D341Med (cell line): ENCODE data around the gene PCDH9.

ENCODE experiments used
- DNase-seq: peaks from one replicate; pipeline ENCODE4 v3.0.0; 2012; ENCODE audit warnings: low spot score

Gene PCDH9

DNA sequence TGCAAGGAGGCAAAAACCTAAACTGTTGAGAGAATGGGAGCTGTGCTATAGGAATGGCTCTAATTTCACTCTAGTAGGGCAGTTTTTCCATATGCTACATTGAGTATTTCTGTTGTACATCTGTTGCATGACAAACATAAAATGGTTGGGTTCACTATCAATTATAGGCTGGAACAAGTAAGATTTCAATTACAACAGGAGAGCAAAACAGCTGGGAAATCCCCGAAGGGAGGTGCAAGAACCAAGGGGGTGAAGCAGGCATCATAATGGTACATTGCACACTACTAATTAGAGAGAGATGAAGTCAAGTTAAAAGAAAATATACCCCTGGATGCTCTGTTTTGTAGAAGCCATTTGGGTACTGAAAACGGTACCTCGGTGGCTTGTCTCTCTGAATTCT is 389.5 kb downstream of the PCDH9 start:
- DNase-seq = no peak

DNA sequence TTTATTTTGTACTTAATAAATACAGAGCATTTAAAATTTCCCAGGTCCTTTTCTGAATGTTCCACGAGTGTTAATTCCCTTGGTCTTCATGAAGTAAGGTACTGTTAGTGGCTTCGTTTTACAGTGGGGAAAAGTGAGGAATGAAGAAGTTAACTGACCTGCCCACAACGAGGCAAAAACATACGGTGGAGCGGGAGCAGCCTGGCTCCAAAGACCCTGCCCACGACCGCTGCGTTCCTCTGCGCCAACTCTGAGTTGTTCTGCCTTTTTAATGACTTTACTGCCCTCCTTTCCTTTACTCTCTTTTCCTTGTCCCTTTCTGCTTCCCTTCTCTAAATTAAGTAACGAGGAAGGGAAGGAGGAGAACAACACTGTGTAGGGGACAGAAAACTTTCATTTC is 392.9 kb downstream of the PCDH9 start:
- DNase-seq = no peak

DNA sequence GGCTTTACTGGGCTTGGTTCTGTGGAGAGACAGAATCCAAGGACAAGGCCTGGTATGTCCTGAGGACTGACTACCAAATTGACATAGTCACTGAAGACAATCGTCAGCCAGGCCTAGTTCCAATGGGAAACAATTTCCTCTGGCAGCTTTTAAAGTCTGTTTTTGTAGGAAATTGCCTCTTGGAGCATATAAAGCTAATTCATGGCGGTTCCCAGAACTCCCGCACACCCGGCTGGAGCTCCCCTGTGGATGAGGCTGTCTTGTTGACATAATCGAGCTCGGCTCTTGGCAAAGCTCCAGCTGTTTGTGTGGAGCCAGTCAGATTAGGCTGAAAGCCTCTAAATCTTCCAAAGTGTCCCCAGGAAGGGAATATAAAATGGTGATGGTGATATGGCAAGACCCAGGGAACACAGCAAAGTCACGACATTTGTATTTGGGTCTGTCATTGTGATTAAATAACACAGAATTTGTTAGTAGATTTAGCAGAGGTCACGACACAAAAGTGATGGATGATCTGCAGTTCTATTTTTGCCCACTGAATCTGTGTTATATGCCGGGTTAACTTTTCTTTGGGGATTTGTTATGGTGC is 395.0 kb downstream of the PCDH9 start:
- DNase-seq = peak; percentile 77

DNA sequence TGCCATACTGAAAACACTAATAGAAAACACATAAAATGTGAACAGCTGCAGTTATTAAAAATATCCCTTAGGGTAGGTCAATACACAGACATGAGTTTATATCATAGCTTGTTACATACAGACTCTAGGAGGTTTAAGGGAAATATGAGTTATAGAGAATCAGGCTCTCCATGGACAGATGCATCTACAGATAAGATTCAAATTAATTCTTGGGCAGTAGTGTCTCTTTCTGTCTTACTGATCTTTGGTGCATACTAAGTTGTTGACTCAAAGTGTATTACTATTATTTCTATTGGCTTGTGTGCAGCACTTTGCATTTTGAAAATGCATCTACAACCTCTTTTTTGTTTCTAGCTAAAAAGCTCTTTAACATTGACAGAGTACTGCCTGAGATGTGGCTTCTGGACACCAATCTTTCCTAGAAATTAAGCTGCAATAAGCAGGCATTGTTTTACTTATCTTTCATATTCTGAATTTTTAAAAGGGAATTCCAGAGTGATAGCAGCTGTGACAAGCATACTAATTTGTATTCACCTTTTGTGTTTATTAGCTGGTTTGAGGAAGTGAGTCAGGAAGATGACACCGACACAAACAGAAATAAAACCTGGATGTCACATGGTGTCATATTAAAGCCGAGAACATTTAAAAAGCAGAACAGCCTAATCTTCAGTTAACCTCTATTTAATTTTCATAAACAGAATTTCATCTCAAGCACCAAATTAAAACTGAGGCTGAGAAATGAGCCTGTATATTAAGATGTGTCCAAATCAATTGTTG is 399.0 kb downstream of the PCDH9 start:
- DNase-seq = no peak

DNA sequence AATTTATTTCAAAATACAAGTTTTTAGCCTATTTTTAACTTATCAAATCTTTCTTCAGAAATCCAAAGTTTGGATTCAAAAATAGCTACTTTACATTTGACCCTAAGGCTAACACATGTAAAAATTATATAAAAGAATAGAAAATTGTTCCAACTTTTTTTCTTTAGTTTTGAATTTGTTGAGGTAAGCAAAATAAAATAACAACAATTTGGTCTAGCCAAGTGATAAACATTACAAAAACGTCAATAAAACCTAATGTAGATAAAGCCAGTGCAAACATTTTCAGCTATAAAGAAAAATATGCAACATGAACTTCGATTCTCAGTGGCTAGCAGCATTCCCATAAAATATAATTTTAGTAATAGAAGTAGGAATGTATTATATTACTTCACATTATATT is 400.3 kb downstream of the PCDH9 start:
- DNase-seq = no peak

DNA sequence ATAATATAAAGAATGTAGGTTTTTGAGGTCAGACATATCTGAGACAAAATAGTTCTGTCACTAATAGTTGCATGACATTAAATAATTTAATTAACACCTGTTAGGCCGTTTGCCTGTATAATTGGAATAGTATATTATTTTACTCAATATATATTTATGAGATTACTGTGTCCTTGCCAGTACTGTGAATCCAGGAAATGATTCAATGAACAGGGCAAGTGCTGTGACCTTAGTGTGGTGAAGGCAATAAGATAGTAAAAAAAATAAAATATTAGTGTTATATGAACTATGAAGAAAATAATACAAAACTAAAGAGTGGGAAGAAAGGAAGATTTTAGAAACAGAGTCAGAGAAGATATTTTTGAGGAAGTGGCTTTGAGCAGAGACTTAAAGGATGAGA is 403.7 kb downstream of the PCDH9 start:
- no peak for DNase-seq

DNA sequence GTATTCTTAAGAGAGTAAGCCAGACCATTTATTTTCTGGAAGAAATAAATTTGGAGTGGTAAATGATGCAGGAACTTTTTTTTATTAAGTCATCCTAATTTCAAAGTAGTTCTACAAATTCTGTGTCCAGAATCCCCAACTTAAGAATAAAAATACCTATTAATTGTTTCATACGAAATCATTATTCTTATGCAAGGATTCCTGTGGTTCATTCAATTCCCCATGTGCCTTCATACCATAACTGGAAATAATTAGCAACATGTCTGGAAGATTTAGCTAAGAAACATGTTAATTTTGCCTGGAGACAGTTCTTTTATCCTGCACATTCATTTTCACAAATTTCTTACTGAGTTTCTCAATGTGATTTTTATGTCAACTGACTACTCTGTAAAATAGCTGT is 408.6 kb downstream of the PCDH9 start:
- DNase-seq = no peak

DNA sequence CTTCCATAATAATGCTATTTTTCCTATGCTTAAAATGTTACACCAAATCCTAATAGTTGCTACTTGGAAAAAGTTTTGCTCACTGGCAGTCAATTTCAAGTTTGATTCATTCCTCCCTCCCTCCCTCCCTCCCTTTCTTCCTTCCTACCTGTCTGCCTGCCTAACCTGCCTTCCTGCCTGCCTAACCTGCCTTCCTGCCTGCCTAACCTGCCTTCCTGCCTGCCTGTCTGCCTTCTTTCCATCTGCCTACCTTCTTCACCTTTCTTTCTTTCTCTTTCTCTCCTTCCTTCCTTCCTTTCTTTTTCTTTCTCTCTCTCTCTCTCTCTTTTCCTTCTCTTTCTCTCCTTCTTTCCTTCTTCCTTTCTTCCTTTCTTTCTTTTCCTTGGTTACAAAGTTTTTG is 418.7 kb downstream of the PCDH9 start:
- DNase-seq = no peak

DNA sequence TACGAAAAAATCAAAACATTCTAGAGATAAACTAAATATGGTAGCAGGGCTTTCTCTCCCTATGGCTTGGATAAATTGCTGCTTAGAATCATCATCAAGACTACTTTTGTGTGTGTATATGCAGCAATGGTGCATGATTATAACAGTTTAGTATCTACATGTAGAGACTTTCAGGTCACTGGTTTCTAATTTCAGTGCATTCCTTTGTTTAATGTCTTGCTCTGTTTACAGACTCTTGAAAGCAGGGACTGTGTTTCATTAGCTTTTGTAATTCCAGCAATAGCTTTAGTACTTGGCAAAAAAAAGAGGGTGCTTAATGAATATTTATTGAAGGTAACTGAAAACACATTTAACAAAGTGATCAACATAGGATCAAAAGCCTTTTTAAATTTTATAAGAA is 420.7 kb downstream of the PCDH9 start:
- no peak for DNase-seq

DNA sequence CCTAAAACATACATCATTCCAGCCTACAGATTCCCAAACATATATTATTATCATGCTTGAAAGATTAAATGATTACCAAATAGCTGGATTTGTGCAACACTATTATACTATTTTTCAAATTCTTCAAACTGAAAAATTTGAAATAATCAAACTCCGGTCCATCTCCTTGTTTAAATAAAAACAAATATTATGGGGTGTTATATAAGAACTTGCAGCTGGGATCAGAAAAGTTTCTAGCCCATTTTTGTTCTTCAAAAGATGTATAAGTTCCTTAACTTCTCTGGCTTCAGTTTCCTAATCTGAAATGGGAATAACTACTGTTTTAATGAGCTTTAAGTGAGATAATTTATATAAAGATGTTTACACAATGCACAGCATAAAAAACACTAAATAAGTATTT is 422.9 kb downstream of the PCDH9 start:
- DNase-seq = no peak

DNA sequence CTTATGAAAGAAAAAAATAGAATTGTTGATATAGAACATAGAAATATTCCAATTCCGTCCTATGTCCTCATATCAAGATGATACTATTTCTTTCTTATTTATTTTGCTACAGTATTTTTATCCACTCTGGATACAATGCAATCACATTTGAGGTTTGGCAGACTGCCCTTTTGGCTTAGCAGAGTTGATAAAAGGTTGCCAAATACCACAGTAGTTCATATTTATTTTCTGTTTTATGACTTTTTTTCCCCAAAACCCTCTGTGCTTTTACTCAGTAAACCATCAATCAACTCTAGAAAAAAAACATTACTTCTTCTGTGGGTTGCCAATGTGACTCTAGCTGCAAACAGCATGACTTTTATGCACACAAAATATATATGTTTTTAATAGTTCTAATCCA is 424.5 kb downstream of the PCDH9 start:
- DNase-seq = no peak

DNA sequence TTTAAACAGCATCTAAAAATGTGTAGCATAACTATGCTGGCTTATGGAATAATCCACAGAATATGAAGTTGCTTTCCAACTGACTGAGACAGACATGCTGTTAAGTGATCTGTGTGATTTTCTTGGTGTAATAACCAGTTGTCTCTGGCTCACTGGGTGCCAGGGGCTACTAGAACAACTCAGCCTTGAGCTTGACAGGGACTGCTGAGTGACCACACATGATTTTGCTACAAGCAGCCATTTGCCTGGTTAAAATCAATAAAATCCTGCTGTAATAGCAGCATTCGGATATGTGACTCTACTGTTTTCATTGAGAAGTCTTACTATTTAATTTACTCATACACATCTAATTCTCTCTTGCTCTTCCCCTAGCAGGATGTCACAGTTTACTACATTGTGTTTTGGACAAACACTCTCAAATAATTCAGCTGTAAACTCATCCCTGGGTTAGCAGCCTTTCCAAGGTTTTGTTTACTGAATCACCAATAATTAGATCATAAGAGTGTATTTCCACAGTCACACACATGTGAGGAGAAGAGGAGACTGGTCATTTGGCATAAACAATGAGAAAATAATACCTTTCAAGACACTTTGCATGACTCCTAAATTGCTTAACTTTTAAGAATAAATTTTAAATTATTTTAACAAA is 426.2 kb downstream of the PCDH9 start:
- DNase-seq = no peak

DNA sequence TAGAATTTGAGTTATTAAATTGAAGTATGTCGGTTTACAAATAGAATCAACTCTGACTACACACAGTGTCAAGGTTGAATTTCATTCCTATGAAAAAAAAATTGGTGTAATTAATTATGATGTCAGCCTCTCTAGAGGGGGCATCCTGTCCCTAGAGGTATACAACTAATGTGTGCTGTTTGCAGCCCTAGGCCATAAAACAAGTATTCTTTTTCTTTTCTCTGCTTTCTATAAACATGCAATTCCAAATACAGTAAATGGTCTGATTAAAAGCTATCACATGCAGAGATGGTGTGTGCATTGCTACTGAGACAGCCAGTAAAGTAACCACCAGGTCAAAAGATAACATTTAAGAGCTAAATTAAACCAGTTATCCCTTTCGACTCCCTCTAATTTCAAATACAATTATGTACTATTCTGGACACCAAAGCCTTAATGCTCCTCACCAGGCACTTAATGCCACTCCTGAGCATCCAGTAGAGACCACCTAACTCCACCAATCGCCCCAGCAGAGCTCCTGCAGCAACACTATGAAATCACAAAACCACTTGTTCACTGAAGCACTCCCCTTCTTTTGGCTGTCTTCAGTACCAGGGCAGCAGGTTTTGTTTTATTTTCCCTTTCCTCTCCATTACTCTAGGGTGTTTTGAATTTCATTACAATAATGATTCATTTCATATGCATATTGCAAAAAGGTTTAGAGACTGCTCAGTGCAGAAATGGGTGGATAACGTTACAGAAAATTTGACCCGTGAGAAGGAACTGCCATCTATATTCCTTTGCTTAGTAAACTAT is 426.9 kb downstream of the PCDH9 start:
- DNase-seq = no peak

DNA sequence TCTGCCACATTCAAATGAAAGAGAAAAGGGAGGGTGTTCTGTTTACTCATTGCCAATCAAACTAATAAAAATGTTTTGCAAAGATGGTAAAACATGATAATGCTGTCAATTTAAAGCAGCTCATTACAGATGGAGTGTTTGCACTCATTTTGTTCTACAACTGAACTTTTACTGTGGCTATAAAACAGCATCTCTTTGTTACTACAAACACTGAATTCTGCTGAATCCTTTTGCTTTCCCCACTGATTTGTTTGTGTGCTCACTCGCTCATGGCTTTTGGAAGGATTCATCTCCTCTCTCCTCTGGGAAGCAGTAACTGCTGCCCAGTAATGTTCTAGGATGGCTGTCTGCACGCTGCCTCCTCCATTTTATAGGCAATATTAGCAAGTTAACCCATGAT is 434.5 kb downstream of the PCDH9 start:
- no peak for DNase-seq

DNA sequence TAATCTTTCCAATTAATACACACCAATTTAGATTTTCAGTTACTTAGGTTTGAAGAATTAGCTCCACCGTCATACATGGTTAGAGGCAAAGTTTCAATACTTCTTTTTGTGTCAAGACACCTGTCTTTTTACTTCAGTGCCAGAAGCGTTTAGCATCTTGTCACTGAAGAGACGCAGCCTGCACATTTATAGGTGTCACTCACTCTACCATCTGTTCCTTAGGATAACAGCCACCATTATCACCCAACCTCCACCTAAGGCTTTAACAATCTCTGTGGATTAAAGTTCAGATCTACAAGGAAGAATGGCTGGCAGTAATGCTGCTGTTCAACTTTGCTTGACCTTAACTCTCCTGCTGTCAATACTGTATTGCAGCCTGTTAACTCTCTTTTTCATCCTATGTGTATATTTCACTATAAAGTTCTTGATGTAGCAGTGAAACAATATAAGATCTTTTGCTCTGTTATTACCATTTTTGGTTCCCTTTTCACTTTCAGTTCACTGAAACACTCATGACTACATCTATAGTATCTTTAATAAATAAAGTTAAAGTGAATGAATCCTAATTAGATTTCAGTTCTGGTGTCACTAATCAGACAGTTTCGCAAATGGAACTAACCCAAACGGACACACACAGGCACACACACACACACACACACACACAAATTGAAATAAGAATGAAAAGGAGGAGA is 435.6 kb downstream of the PCDH9 start:
- DNase-seq = peak; percentile 52

DNA sequence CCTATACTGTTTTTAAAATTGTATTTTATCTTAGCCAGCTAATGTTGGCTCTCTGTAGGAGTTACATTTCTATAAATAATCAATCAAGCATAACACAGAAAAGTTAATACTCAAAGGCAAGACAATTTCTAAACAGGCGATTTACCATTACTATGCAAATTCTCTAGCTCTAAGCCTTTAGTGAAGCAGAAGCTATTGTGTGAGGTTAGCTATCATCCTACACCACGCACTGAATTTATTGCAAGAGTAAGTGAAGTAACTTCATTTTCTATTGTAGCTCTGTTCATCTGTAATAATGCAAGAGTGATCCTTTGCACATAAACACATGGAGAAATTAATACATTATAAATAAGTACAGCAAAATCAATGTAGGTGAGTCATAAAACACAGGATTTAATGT is 439.3 kb downstream of the PCDH9 start:
- no peak for DNase-seq

DNA sequence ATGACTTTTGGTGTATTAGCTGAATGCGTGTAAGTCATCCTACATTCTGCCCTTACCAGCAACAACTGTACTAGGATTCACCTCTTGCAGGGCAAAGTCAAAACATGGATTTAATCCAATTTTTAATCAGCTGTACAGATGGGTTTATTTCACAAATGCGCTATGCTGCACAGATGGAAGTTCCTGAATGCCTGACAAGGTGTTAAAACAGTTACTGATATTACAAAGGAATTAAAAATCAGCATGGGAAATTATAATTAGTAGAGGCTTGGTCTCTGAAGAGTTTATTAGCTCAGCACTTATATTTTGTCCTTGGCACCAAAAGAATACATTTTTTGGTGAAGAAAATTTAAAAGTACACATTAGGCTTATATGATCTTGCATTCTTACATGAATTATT is 448.9 kb downstream of the PCDH9 start:
- DNase-seq = peak; percentile 45

DNA sequence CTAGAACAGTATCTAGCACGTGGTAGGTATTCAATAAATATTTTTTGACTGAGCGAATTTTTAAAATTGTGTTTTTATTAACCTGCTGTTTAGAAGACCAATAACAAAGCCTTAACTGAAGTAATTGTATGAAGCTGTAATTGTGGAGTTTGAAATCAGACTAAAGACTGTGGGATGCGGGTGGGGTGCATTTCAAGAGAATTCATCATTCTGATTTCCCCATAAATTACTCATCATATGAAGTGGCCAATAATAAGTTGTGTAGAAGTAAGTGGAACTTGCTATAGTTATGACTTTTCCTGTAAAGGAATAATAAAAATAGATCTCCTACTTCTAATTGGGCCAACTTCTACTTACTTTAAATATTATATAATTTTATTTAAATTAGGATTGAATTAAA is 449.3 kb downstream of the PCDH9 start:
- DNase-seq = no peak

DNA sequence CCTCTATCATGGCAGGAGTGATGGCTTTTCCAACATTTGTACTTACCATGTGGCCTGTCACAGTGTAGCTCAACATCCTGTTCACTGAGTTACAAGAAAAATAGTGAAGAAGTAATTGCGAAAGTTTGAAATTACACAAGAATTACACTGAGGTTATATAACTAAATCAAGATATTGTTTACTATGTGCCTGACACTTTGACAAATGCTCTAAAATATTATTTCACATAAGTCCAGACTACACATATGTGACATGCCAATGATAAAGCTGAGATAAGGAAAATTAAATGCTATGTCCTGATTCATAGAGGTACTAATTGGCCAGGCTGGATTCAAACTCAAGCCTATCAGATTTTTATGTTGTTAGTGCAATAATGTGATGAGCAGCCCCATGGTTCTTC is 451.7 kb downstream of the PCDH9 start:
- DNase-seq = no peak

DNA sequence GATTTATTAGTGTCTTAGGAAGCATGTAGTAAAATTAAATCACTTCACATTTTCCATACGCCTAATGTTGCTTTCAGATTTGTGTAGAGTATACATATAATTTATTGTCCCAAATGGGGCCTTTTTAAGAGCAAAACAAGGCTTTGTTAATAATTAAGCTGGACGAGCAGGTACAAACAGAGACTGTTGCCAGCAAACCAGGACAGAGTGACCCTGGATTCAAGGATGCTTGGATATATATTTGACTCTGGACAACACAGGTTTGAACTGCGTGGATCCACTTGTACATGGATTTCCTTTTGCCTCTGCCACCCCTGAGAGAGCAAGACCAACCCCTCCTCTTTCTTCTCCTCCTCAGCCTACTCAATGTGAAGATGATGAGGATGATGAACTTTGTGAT is 454.9 kb downstream of the PCDH9 start:
- no peak for DNase-seq

DNA sequence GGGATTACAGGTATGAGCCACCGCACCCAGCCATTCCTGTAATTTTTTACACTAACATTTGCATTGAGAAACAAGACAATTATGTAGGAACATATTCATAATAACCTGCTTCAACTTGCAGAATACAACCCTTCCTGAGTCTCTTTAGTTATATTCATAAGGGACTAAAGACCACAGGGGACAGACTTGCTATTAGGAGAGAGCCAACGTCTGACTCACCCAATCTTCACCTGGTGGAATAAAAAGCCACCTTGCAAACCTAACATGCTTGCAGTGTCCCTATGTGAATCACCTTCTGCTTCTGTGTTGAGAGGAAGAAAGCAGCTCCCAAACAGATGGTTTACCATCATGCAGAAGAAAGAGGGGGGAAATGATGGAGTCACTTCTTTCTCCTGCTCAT is 456.1 kb downstream of the PCDH9 start:
- DNase-seq = no peak

DNA sequence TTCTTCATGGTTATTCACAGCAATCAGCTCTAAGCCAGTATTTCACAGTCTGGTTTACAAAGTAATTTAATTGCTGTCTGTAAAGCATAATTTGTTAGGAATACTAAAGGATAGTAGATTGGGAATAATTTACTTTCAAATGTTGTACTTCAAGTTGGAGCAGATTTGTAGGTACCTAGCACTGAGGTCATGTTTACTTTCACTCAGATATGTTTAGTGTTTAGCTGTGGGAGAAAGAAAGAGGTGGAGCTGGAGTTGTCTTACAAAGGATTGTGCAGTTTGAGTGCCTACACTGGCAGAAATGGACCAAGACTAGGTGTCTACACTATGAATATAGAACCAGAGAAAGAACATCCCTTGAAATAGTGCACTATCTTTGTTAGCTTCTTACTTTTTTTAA is 464.6 kb downstream of the PCDH9 start:
- no peak for DNase-seq
